K562 (cell line): ENCODE results near the gene TCF4. TPM values are rescaled to one million over a fixed set of nuclear protein-coding genes. Genes with fewer than 3 reads are reported as not detected.

Source experiments
- ATAC-seq: fragments of 200-7000 bp; cut with Tn5 transposase; 3 replicates; pipeline ENCODE4 v1.9.1; 2020; ENCODE audit warnings: moderate library complexity
- BruUV-seq: library from RNA; stranded (reverse); fragments of 400-500 nt; replicated peaks from 2 replicates; lab custom pipeline; 2021; lab: Mats Ljungman, UMichigan
- CTCF ChIA-PET: fragments of 300-600 bp; formaldehyde crosslinking; extraction: SDS; loops from one replicate; lab custom pipeline; 2021; ENCODE audit warnings: low intra/inter-chr PET ratio; lab: Yijun Ruan, JAX
- POLR2A ChIA-PET: fragments of 300-600, 350-650 bp; sonication (Branson Sonifier 250); formaldehyde crosslinking; extraction: SDS; loops from one replicate; lab custom pipeline; 2021; ENCODE audit warnings: antibody characterized with exemption, inconsistent platforms; lab: Yijun Ruan, JAX
- DNase-seq, 4 experiments: peaks; one replicate each; pipeline versions ENCODE4 v3.0.0 to v3.0.0-alpha.2; 2011 to 2018; ENCODE audit warnings: low spot score in 3 of 4, mixed read lengths in 3 of 4; ENCODE audit errors: extremely low read depth in 1 of 4
- FAIRE-seq: peaks from 2 replicates; lab custom pipeline; 2011; peaks lifted over from hg19 to GRCh38; lab: Jason Lieb, UNC
- H2AFZ ChIP-seq: 2 replicates; pipeline ENCODE4 v1.6.0; 2011; ENCODE audit warnings: low read depth, low read length, control low read depth, inconsistent platforms
- H3K27ac ChIP-seq: fragments of 200-600 bp; 3 replicates; pipeline ENCODE4 v1.8.0; 2011; ENCODE audit warnings: low read depth, mild to moderate bottlenecking, control low read depth, inconsistent platforms, low read length, moderate library complexity, mixed read lengths; ENCODE audit errors: extremely low read depth
- H3K27me3 ChIP-seq, 2 experiments: fragments of 300-600 bp in 1 of 2; 2 replicates in 1 of 2; 3 replicates in 1 of 2; pipeline versions ENCODE4 v1.6.0 to v1.8.0; 2011; ENCODE audit warnings: inconsistent platforms in 2 of 2, low read length in 2 of 2, mild to moderate bottlenecking in 1 of 2, mixed read lengths in 1 of 2, moderate library complexity in 1 of 2; ENCODE audit not compliant: control insufficient read depth in 2 of 2, insufficient read depth in 2 of 2
- H3K36me3 ChIP-seq: fragments of 300-600 bp; 3 replicates; pipeline ENCODE4 v1.8.0; 2011; ENCODE audit warnings: mild to moderate bottlenecking, low read length, inconsistent platforms; ENCODE audit not compliant: control insufficient read depth, insufficient read depth
- H3K4me1 ChIP-seq, 2 experiments: fragments of 200-600 bp in 1 of 2; replicated peaks in 1 of 2; 2 replicates in 1 of 2; 3 replicates in 1 of 2; pipeline versions ENCODE4 v1.5.1 to v1.8.0; 2011; ENCODE audit warnings: inconsistent platforms in 2 of 2, low read length in 2 of 2, mild to moderate bottlenecking in 1 of 2, mixed read lengths in 1 of 2, moderate library complexity in 1 of 2; ENCODE audit not compliant: control insufficient read depth in 2 of 2, insufficient read depth in 2 of 2
- H3K4me2 ChIP-seq: 2 replicates; pipeline ENCODE4 v1.6.1; 2011; ENCODE audit warnings: low read length, control low read depth, inconsistent platforms, mixed read lengths; ENCODE audit not compliant: insufficient read depth
- H3K4me3 ChIP-seq: fragments of 200-600 bp; sonication (generic), shearing (Covaris generic); 2 replicates; pipeline ENCODE4 v1.5.1; 2016; ENCODE audit warnings: control low read depth, inconsistent platforms
- H3K79me2 ChIP-seq: fragments of 200-600 bp; 3 replicates; pipeline ENCODE4 v1.8.0; 2011; ENCODE audit warnings: low read length, inconsistent platforms; ENCODE audit not compliant: control insufficient read depth, insufficient read depth
- H3K9ac ChIP-seq, 2 experiments: 2 replicates each; pipeline versions ENCODE4 v1.6.0 to v1.6.1; 2011; ENCODE audit warnings: low read depth in 2 of 2, low read length in 2 of 2, control low read depth in 1 of 2, inconsistent platforms in 1 of 2, mild to moderate bottlenecking in 1 of 2, mixed read lengths in 1 of 2; ENCODE audit not compliant: insufficient read depth in 1 of 2
- H3K9me1 ChIP-seq: one replicate; pipeline ENCODE4 v1.6.0; 2011; ENCODE audit warnings: inconsistent platforms, mild to moderate bottlenecking, low read length, moderate library complexity; ENCODE audit not compliant: control insufficient read depth, insufficient read depth
- H3K9me3 ChIP-seq: replicated peaks from 2 replicates; pipeline ENCODE4 v1.5.1; 2011; ENCODE audit warnings: low read depth, low read length, inconsistent platforms; ENCODE audit not compliant: control insufficient read depth, insufficient read depth
- H4K20me1 ChIP-seq: replicated peaks from 2 replicates; pipeline ENCODE4 v1.6.1; 2011; ENCODE audit warnings: low read length, inconsistent platforms, mixed read lengths; ENCODE audit not compliant: control insufficient read depth, insufficient read depth
- CBFA2T3 ChIP-seq: fragments of 450-650 bp; IDR thresholded peaks from 2 replicates; pipeline ENCODE4 v1.6.1; 2017
- EP300 ChIP-seq: IDR thresholded peaks from 2 replicates; pipeline ENCODE4 v1.6.1; 2012; ENCODE audit warnings: low read length, improper control_type of control experiment
- GABPB1 ChIP-seq: sonication (generic); formaldehyde crosslinking; IDR thresholded peaks from 2 replicates; pipeline ENCODE4 v1.8.0; 2022; ENCODE audit warnings: mild to moderate bottlenecking, missing genetic modification reagents
- GATAD2B ChIP-seq: fragments of 450-650 bp; IDR thresholded peaks from 2 replicates; pipeline ENCODE4 v1.6.1; 2017; ENCODE audit warnings: mild to moderate bottlenecking, borderline replicate concordance
- HDAC6 ChIP-seq: IDR thresholded peaks from 2 replicates; pipeline ENCODE4 v1.6.1; 2012; ENCODE audit warnings: low read depth, mild to moderate bottlenecking, control low read depth, inconsistent platforms, low read length, moderate library complexity
- L3MBTL2 ChIP-seq: fragments of 450-650 bp; IDR thresholded peaks from 2 replicates; pipeline ENCODE4 v1.6.1; 2016; ENCODE audit warnings: mild to moderate bottlenecking, moderate library complexity
- MCM5 ChIP-seq: fragments of 450-650 bp; IDR thresholded peaks from 2 replicates; pipeline ENCODE4 v1.6.1; 2016; ENCODE audit warnings: low read depth
- MXD1 ChIP-seq: fragments of 250-450 bp; sonication (Bioruptor Pico); IDR thresholded peaks from 2 replicates; pipeline ENCODE4 v1.8.0; 2021; ENCODE audit warnings: borderline replicate concordance, mild to moderate bottlenecking, moderate library complexity; ENCODE audit not compliant: poor library complexity, severe bottlenecking
- NCOA1 ChIP-seq: fragments of 450-650 bp; IDR thresholded peaks from 2 replicates; pipeline ENCODE4 v1.6.1; 2016; ENCODE audit warnings: low read depth
- NCOR1 ChIP-seq: fragments of 450-650 bp; IDR thresholded peaks from 2 replicates; pipeline ENCODE4 v1.6.1; 2016; ENCODE audit warnings: mild to moderate bottlenecking, moderate library complexity
- RBM17 ChIP-seq: fragments of 200-400 bp; formaldehyde crosslinking; IDR thresholded peaks from 2 replicates; pipeline ENCODE4 v1.6.1; 2017; ENCODE audit warnings: low read depth, mild to moderate bottlenecking, low read length, borderline replicate concordance
- TAL1 ChIP-seq: fragments of 450-650 bp; IDR thresholded peaks from 2 replicates; pipeline ENCODE4 v1.6.1; 2016; ENCODE audit warnings: mild to moderate bottlenecking
- TCF3 ChIP-seq: sonication (generic); formaldehyde crosslinking; IDR thresholded peaks from 2 replicates; pipeline ENCODE4 v1.4.0; 2020; ENCODE audit warnings: mild to moderate bottlenecking, missing genetic modification reagents
- THRAP3 ChIP-seq: fragments of 450-650 bp; IDR thresholded peaks from 2 replicates; pipeline ENCODE4 v1.6.1; 2016; ENCODE audit warnings: mild to moderate bottlenecking, inconsistent platforms, borderline replicate concordance
- ZBTB43 ChIP-seq: sonication (generic); formaldehyde crosslinking; IDR thresholded peaks from 2 replicates; pipeline ENCODE4 v1.8.0; 2023; ENCODE audit warnings: mild to moderate bottlenecking, missing genetic modification reagents
- ZFP36 ChIP-seq: fragments of 150-350 bp; IDR thresholded peaks from 2 replicates; pipeline ENCODE4 v1.6.1; 2018; ENCODE audit warnings: low read length, low read depth; ENCODE audit not compliant: partially characterized antibody
- ZNF583 ChIP-seq: fragments of 250-450 bp; sonication (Bioruptor Pico); IDR thresholded peaks from 2 replicates; pipeline ENCODE4 v1.4.0; 2020
- ZNF785 ChIP-seq: fragments of 250-450 bp; sonication (Bioruptor Pico); IDR thresholded peaks from 2 replicates; pipeline ENCODE4 v1.4.0; 2020; ENCODE audit warnings: mild to moderate bottlenecking
- WGBS: fragments of 100-300 bp; shearing (Covaris generic); methylation state at CpG from one replicate; pipeline ENCODE4 v1.1.6; 2016; ENCODE audit warnings: low coverage, mixed read lengths; ENCODE audit not compliant: insufficient coverage; ENCODE audit errors: missing lambda C conversion rate; 5-methylcytosine and 5-hydroxymethylcytosine counted together
- in situ Hi-C: fragments of 300-500 bp; cut with MboI; formaldehyde crosslinking; loops from 4 replicates; pipeline ENCODE4 v1.15.0; 2018; ENCODE audit warnings: inconsistent platforms, mixed read lengths
- intact Hi-C: fragments of 100-400 bp; cut with micrococcal nuclease; formaldehyde crosslinking; loops from 2 replicates; pipeline ENCODE4 v1.14.2; 2022
- polyA plus RNA-seq, 8 experiments: library from polyadenylated mRNA; depleted of rRNA in 4 of 8; stranded (reverse) in 5 of 8; unstranded in 3 of 8; fragments of >200 nt; fragmentation: Nextera tagmentation in 2 of 8; fragmentation: Illumina TruSeq in 1 of 8; extraction: Ambion mirVana in 2 of 8; extraction: Trizol in 1 of 8; gene quantifications; 2 replicates each; pipeline versions ENCODE4 v1.2.1 to v1.2.3, GENCODE V29; 2011 to 2014; ENCODE audit warnings: inconsistent platforms in 1 of 8, missing spikeins in 1 of 8
- total RNA-seq, 7 experiments: library from RNA; depleted of rRNA in 6 of 7; stranded (reverse); fragments of >200 nt in 6 of 7; fragmentation: Illumina TruSeq in 2 of 7; extraction: Trizol in 2 of 7; gene quantifications; 2 replicates each; pipeline versions ENCODE4 v1.2.1 to v1.2.3, GENCODE V29; 2011 to 2021; ENCODE audit warnings: low replicate concordance in 1 of 7
- TF ChIP-seq, protein P1 (sequence below): fragments of 450-650 bp; IDR thresholded peaks from 2 replicates; pipeline ENCODE4 v1.6.1; 2018; ENCODE audit warnings: mild to moderate bottlenecking, low read depth; ENCODE audit not compliant: partially characterized antibody

The TCF4 gene
- total and polyA plus RNA-seq, 9 of the 15 experiments (the other 6 are each of a cell fraction or from before 2014, with no cell fraction given), result 4.8 to 24.7 (median 15.2) TPM

DNA sequence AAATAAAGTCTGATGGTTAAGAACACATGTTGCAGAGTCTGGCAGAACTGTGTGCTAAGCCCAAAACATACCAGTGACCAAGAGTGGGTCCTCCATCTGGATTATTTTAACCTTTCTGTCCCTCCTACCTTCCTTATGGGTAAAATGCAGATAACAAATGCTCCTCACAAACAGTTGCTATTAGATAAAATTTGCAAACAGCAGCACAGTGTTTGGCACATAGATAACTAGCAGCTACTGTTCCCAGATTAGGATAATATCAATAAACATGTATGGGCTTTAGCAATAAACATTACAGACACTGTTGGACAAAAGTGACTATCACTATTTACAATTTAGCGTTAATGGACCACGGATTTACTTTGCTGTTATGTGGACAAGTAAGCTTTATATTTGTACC, 154.9 kb downstream of the TCF4 start:
- CTCF ChIA-PET, result no interaction called here
- no peak for TF ChIP-seq MCM5
- TF ChIP-seq ZBTB43 (CRISPR knock-in tag), result no peak
- peak; percentile 62; the same call in 1 of the 2 replicates for TF ChIP-seq TAL1
- TF ChIP-seq L3MBTL2, result no peak
- TF ChIP-seq NCOA1, result no peak
- peak; percentile 42; the same call in 1 of the 2 replicates for TF ChIP-seq NCOR1
- no peak for TF ChIP-seq RBM17
- TF ChIP-seq TCF3 (CRISPR knock-in tag), result 0 out of 2 replicates have a peak, but pooled peaks have one; percentile 13
- peak; percentile 28; the same call in 1 of the 2 replicates for TF ChIP-seq EP300
- no peak for TF ChIP-seq ZFP36
- no peak for TF ChIP-seq HDAC6
- TF ChIP-seq, protein P1, sequence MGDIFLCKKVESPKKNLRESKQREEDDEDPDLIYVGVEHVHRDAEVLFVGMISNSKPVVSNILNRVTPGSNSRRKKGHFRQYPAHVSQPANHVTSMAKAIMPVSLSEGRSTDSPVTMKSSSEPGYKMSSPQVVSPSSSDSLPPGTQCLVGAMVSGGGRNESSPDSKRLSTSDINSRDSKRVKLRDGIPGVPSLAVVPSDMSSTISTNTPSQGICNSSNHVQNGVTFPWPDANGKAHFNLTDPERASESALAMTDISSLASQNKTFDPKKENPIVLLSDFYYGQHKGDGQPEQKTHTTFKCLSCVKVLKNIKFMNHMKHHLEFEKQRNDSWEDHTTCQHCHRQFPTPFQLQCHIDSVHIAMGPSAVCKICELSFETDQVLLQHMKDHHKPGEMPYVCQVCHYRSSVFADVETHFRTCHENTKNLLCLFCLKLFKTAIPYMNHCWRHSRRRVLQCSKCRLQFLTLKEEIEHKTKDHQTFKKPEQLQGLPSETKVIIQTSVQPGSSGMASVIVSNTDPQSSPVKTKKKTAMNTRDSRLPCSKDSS, result no peak
- peak; percentile 73 for TF ChIP-seq CBFA2T3
- TF ChIP-seq GATAD2B, result no peak
- TF ChIP-seq THRAP3, result no peak
- TF ChIP-seq MXD1, result no peak
- TF ChIP-seq GABPB1 (CRISPR knock-in tag), result no peak
- no peak for TF ChIP-seq ZNF785 (CRISPR knock-in tag)
- TF ChIP-seq ZNF583 (CRISPR knock-in tag), result no peak

More for the DNA sequence above, 154.9 kb downstream of the TCF4 start:
- H3K9me3 ChIP-seq, result no peaks in the 10 kb centered on the region
- H3K36me3 ChIP-seq, result no peaks in the 10 kb centered on the region
- DNase-seq, result peak in 1 of 4 experiments; percentile 7
- intact Hi-C loops (no loop called here), in situ Hi-C loops (no loop called here)
- H3K27me3 ChIP-seq, result no peaks in the 10 kb centered on the region
- no peak overlapping the region for H3K9ac ChIP-seq
- BruUV-seq, result no TSS peak
- ATAC-seq, result no peak
- POLR2A ChIA-PET, result interaction anchor here (1.3 kb wide), 1 partner anchor 10 kb away, joined by 3 read pairs; no protein-coding TSS in a partner anchor
- H3K4me2 ChIP-seq, result no peak overlapping the region
- 0% methylated on average over 2 of the region's 2 CpGs for WGBS
- no peak for FAIRE-seq
- no peak overlapping the region for H3K27ac ChIP-seq
- no peak overlapping the region for H2AFZ ChIP-seq
- no peak overlapping the region for H3K4me3 ChIP-seq
- H3K79me2 ChIP-seq, result no peaks in the 10 kb centered on the region
- H4K20me1 ChIP-seq, result no peaks in the 10 kb centered on the region
- H3K4me1 ChIP-seq, result peaks cover 0 to 12% of the 10 kb centered on the region in 2 experiments; a peak in 2 of 5 replicates
- no peaks in the 10 kb centered on the region for H3K9me1 ChIP-seq
